HG03060 (cell line): ENCODE measurements around the gene TMEM9.

Experiments
- ATAC-seq: cut with Tn5 transposase; IDR thresholded peaks from one replicate; pipeline ENCODE4 v1.9.1; 2021; ENCODE audit warnings: low read depth, moderate number of reproducible peaks; ENCODE audit not compliant: unreplicated experiment

Gene TMEM9

GRCh38 chr1:201154389-201155165 lies at the start of gene TMEM9:
TMEM9 (minus strand) TSS chr1:201154474; CDS start chr1:201153923, 551 bp downstream.
- peak; percentile 92 for ATAC-seq

GRCh38 chr1:201198598-201198997 lies 44.3 kb upstream of the TMEM9 start:
- no peak for ATAC-seq

- no peak for ATAC-seq
Observed at GRCh38 chr1:201194046-201194445, 39.8 kb upstream of the TMEM9 start.

- no peak for ATAC-seq
Observed at GRCh38 chr1:201192261-201192788, 38.1 kb upstream of the TMEM9 start.

GRCh38 chr1:201191653-201192260 lies 37.5 kb upstream of the TMEM9 start:
- no peak for ATAC-seq

- ATAC-seq = no peak
Observed at GRCh38 chr1:201190624-201191051, 36.4 kb upstream of the TMEM9 start, which contains the start of gene IGFN1. IGFN1 (plus strand) TSS chr1:201190824; CDS start chr1:201193294, 2,470 bp downstream.

- ATAC-seq = no peak
Observed at GRCh38 chr1:201190005-201190404, 35.7 kb upstream of the TMEM9 start.

GRCh38 chr1:201189085-201189484 lies 34.8 kb upstream of the TMEM9 start:
- ATAC-seq = no peak

GRCh38 chr1:201186192-201186591 lies 31.9 kb upstream of the TMEM9 start:
- no peak for ATAC-seq

GRCh38 chr1:201185527-201186128 lies 31.4 kb upstream of the TMEM9 start:
- ATAC-seq = no peak

- no peak for ATAC-seq
Observed at GRCh38 chr1:201185123-201185453, 30.8 kb upstream of the TMEM9 start.

- no peak for ATAC-seq
Observed at GRCh38 chr1:201184307-201185122, 30.2 kb upstream of the TMEM9 start.

- ATAC-seq = no peak
Observed at GRCh38 chr1:201183753-201184152, 29.5 kb upstream of the TMEM9 start.

GRCh38 chr1:201183209-201183608 lies 28.9 kb upstream of the TMEM9 start:
- ATAC-seq = no peak

- ATAC-seq = no peak
Observed at GRCh38 chr1:201181726-201182125, 27.5 kb upstream of the TMEM9 start.

- ATAC-seq = no peak
Observed at GRCh38 chr1:201181323-201181722, 27.0 kb upstream of the TMEM9 start.

GRCh38 chr1:201180901-201181300 lies 26.6 kb upstream of the TMEM9 start:
- no peak for ATAC-seq

GRCh38 chr1:201180141-201180540 lies 25.9 kb upstream of the TMEM9 start:
- ATAC-seq = no peak

GRCh38 chr1:201178718-201179117 lies 24.4 kb upstream of the TMEM9 start:
- ATAC-seq = no peak

GRCh38 chr1:201176940-201177339 lies 22.7 kb upstream of the TMEM9 start:
- no peak for ATAC-seq
